DND-41 (cell line): ENCODE results near the gene ZFHX3.

Experiments
- CTCF ChIP-seq: IDR thresholded peaks from 2 replicates; pipeline ENCODE4 v1.5.1; 2012; ENCODE audit warnings: borderline replicate concordance, low read length, moderate library complexity, mild to moderate bottlenecking; ENCODE audit not compliant: poor library complexity, severe bottlenecking; ENCODE audit errors: extremely low read depth
- EZH2 ChIP-seq: IDR thresholded peaks from 3 replicates; pipeline ENCODE4 v1.6.1; 2012; ENCODE audit warnings: borderline replicate concordance, low read depth, mild to moderate bottlenecking, moderate library complexity, low read length, inconsistent platforms; ENCODE audit not compliant: severe bottlenecking

GRCh38 chr16:72859581-72859980, 188.3 kb downstream of the ZFHX3 start:
- no peak for TF ChIP-seq CTCF
- TF ChIP-seq EZH2, result no peak
